ENCODE data around the gene ZCCHC14. TPM values are rescaled to one million over a fixed set of nuclear protein-coding genes. Genes with fewer than 3 reads are reported as not detected.

Gene ZCCHC14
- total and polyA plus RNA-seq, 2 of the 13 experiments (the other 11 are each of a cell fraction or from before 2014, with no cell fraction given): 12.4 to 12.5 TPM

GRCh38 chr16:87461466-87461991 lies 31.3 kb downstream of the ZCCHC14 start (continued):
- TF ChIP-seq ZNF574 (CRISPR knock-in tag; IDR thresholded peaks at IDR 0.05) (peak; percentile 69), NCOR1 (IDR thresholded peaks at IDR 0.05; ENCODE audit: borderline replicate concordance, low read length) (no peak), ZNF552 (CRISPR knock-in tag; IDR thresholded peaks at IDR 0.05; ENCODE audit: borderline replicate concordance) (0 out of 2 replicates have a peak, but pooled peaks have one; percentile 25), SPEN (CRISPR knock-in tag; IDR thresholded peaks at IDR 0.05; ENCODE audit: low read depth) (peak; percentile 48; the same call in 1 of the 2 replicates), GABPA (IDR thresholded peaks at IDR 0.05; ENCODE audit: low read depth, low read length) (peak; percentile 32; the same call in 1 of the 2 replicates), GABPA (CRISPR knock-in tag; IDR thresholded peaks at IDR 0.05; ENCODE audit: low read depth) (peak; percentile 77), ZNF556 (CRISPR knock-in tag; IDR thresholded peaks at IDR 0.05; ENCODE audit: borderline replicate concordance) (no peak), ZNF124 (CRISPR knock-in tag; IDR thresholded peaks at IDR 0.05) (0 out of 2 replicates have a peak, but pooled peaks have one; percentile 27), ZNF772 (CRISPR knock-in tag; IDR thresholded peaks at IDR 0.05) (no peak), IKZF1 (IDR thresholded peaks at IDR 0.05) (no peak), PAXIP1 (CRISPR knock-in tag; conservative IDR thresholded peaks at IDR 0.05) (peak; percentile 29; the same call in 1 of the 2 replicates), HDAC1 (CRISPR knock-in tag; IDR thresholded peaks at IDR 0.05) (peak; percentile 90), ZNF672 (CRISPR knock-in tag; IDR thresholded peaks at IDR 0.05) (no peak), THAP7 (CRISPR knock-in tag; IDR thresholded peaks at IDR 0.05) (0 out of 2 replicates have a peak, but pooled peaks have one; percentile 46), DRAP1 (CRISPR knock-in tag; IDR thresholded peaks at IDR 0.05) (peak; percentile 82), SP5 (CRISPR knock-in tag; IDR thresholded peaks at IDR 0.05; ENCODE audit: borderline replicate concordance, low read depth) (peak; percentile 84; the same call in 1 of the 2 replicates), SOX6 (IDR thresholded peaks at IDR 0.05) (no peak), SOX6 (CRISPR knock-in tag; IDR thresholded peaks at IDR 0.05) (peak; percentile 53; the same call in 1 of the 2 replicates), SIX4 (CRISPR knock-in tag; IDR thresholded peaks at IDR 0.05) (peak; percentile 12; the same call in 1 of the 2 replicates), NFE2L2 (IDR thresholded peaks at IDR 0.05; ENCODE audit: low read length) (no peak), ZNF431 (CRISPR knock-in tag; IDR thresholded peaks at IDR 0.05; ENCODE audit: borderline replicate concordance, low read depth) (peak; percentile 87; the same call in 1 of the 2 replicates), RBM39 (IDR thresholded peaks at IDR 0.05; ENCODE audit: low read depth, low read length, poor library complexity, severe bottlenecking) (peak; percentile 66), ZBTB26 (CRISPR knock-in tag; IDR thresholded peaks at IDR 0.05; ENCODE audit: borderline replicate concordance) (0 out of 2 replicates have a peak, but pooled peaks have one; percentile 19)

All from HepG2 (cell line).